Ovary (tissue), 3 donors: ENCODE results near the gene RABGAP1L.

Source experiments
- CTCF ChIP-seq, 3 donors: fragments of 450-650 bp in 2 of 3; fragments of 200-600 bp in 1 of 3; IDR thresholded peaks; one replicate each; pipeline versions ENCODE4 v1.5.1 to v1.8.0; 2016 to 2022; ENCODE audit warnings: antibody characterized with exemption in 3 of 3, mild to moderate bottlenecking in 1 of 3
- EP300 ChIP-seq: sonication (generic); formaldehyde crosslinking; IDR thresholded peaks from one replicate; pipeline ENCODE4 v1.6.1; 2017; ENCODE audit warnings: antibody characterized with exemption
- donor health status: DM: no; HTN: no; CAD: no.

GRCh38 chr1:174265282-174265681 is 106.0 kb downstream of the RABGAP1L start:
- TF ChIP-seq CTCF (IDR thresholded peaks at IDR 0.05): no peak
- TF ChIP-seq EP300: no peak
